Effector CD8-positive, alpha-beta T cell (primary cell): ENCODE results near the gene DIAPH3.
"Not testable (repeated sequence)": the region's sequence is repeated elsewhere in the genome, so short reads cannot be mapped to it uniquely, and the experiment has no call there.

Experiments used
- DNase-seq: peaks from one replicate; lab custom pipeline; 2025; lab: John Stamatoyannopoulos, UW
- total RNA-seq, 4 experiments: gene quantifications; one replicate each; lab custom pipeline; 2026; lab: John Stamatoyannopoulos, UW

Gene DIAPH3, protein sequence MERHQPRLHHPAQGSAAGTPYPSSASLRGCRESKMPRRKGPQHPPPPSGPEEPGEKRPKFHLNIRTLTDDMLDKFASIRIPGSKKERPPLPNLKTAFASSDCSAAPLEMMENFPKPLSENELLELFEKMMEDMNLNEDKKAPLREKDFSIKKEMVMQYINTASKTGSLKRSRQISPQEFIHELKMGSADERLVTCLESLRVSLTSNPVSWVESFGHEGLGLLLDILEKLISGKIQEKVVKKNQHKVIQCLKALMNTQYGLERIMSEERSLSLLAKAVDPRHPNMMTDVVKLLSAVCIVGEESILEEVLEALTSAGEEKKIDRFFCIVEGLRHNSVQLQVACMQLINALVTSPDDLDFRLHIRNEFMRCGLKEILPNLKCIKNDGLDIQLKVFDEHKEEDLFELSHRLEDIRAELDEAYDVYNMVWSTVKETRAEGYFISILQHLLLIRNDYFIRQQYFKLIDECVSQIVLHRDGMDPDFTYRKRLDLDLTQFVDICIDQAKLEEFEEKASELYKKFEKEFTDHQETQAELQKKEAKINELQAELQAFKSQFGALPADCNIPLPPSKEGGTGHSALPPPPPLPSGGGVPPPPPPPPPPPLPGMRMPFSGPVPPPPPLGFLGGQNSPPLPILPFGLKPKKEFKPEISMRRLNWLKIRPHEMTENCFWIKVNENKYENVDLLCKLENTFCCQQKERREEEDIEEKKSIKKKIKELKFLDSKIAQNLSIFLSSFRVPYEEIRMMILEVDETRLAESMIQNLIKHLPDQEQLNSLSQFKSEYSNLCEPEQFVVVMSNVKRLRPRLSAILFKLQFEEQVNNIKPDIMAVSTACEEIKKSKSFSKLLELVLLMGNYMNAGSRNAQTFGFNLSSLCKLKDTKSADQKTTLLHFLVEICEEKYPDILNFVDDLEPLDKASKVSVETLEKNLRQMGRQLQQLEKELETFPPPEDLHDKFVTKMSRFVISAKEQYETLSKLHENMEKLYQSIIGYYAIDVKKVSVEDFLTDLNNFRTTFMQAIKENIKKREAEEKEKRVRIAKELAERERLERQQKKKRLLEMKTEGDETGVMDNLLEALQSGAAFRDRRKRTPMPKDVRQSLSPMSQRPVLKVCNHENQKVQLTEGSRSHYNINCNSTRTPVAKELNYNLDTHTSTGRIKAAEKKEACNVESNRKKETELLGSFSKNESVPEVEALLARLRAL
- 0.10 to 2.4 (median 0.55) reads per million in 4 experiments for total RNA-seq

DNA sequence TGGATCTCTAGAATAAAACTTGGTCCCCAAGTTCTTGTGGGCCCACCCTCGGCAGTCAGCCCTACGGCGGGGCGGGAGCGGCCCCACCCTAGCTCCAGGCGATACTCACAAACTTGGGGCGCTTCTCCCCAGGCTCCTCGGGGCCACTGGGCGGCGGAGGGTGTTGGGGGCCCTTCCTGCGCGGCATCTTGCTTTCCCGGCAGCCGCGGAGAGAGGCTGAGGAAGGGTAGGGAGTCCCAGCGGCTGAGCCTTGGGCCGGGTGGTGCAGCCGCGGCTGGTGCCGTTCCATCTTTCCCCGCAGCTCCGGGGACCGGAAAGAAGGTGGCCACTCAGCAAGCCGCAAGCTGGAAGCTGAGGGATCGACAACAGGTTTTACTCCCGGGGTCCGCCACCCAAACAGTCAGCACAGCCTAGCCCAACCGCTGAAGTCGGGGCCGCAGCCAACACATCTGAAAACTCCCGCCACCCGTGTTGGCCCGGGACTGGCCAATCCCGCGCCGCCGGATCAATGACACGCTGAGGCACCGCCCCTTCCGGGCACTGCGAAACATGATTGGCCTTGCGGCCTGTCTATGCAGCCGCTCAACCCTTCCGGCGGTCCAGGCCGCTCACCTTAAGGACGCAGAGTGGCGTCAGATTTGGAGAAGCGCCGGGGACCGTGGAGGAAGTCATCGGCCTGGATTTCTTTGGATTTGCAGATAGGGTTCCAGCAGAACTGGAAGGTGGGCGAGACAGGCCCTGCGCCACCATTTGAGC is at the start of gene DIAPH3:
Gene DIAPH3, minus strand, starts transcription at position 451 of the 756 bp plus-strand sequence. Its CDS starts 162 bp downstream, at position 289.
- peak; percentile 85 for DNase-seq

DNA sequence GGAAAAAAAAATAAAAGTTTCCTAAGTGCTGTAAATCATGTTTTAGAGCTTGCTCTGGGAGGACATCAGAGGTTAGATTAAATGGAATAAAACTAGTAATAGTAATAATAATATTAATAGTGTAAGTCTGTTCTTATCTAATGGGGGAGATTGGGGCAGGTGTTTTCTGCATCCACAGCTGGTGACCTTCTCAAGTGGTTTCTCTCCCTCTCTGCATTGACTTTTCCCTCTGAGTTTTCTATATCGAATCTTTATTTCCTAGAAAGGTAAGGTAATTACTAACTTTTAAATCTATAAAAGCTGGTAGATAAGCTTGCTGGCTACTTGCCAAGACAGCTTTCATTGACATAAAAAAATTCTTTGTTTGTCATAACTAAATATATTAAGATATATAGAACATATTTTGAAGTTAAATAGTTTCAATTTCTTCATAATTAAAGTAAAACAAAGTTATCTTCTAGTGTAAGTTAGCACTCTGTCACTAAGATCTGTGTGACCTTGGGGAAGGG is 49.6 kb upstream of the DIAPH3 start:
- DNase-seq, result no peak

DNA sequence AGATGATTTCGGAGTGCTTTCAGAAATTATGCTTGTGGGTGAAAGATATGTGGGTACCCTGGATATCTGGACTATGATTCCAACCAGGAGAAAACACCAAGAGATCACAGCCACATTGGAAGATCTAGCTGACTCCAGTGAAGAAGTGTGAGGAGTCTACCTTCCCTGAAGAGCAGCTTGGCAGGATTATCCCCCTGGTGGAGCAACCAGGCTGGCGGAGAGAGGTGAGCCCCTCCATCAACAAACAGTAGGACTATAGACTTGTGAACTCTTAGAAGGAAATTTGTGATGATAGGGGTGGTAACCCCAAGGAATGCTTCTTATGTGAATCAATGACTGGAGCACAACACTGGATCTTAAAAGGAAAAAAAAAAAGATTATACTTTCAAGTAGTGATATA is 47.8 kb upstream of the DIAPH3 start:
- no peak for DNase-seq

DNA sequence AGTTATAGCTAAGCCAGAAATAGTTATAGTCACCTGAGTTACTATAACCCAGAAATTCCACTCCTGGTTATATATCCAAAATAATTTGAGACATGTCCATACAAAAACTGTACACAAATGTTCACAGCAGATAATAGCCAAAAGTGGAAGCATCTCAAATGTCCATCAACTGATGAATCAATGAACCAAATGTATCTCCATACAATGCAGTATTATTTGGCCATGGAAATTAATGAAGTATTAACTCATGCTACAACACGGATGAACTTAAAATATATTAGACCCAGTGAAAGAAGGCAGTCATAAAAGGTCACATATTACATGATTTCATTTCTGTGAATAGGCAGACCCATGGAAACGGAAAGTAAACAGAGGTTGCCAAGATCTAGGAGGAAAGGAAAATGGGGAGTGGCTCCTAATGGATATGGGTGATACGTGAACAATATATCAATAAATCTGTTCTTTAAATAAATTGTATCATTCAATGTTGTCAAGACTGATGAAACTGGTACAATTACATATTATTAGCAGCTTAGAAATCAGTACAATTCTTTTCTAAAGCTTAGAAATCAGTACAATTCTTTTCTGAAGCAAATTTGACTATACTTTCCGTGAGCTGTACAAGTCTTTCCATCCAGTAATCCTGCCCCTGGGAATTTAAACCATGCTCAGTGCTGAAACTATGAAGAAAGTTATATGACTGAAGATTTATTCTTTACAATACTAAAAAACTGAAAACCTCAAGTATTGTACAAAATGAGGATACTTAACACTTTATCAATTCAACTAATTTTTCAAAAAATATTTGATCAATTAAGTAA is 47.0 kb upstream of the DIAPH3 start:
- no peak for DNase-seq

DNA sequence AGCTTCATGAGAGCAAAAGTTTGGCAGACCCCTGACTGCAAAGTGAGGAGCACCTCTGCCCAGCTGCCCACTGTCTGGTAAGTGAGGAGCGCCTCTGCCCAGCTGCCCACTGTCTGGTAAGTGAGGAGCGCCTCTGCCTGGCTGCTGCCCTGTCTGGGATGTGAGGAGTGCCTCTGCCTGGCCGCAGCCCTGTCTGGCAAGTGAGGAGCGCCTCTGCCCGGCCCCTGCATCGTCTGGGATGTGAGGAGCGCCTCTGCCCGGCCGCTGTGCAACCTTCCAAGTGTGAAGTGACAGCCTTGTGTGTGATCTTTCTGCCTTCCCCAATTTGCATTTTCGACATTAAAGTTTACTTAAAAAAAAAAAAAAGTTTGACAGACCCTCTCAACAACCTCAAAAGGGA is 41.8 kb upstream of the DIAPH3 start:
- DNase-seq, result not testable (repeated sequence)

DNA sequence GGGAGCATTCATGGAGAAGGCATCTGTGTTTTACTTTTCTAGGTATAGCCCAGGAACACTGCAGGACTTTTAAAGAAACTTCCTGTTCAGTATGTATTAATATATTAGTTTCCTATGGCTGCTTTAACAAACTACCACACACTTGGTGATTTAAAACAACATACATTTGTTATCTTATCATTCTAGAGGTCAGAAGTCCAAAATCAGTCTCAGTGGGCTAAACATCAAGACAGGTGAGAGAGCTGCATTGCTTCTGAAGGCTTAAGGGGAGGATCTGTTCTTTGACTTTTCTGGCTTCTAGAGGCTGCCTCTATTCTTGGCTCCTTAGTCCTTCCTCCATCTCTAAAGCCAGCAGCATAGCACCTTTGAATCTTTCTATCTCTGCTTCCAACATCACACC is 37.6 kb upstream of the DIAPH3 start:
- DNase-seq, result no peak

DNA sequence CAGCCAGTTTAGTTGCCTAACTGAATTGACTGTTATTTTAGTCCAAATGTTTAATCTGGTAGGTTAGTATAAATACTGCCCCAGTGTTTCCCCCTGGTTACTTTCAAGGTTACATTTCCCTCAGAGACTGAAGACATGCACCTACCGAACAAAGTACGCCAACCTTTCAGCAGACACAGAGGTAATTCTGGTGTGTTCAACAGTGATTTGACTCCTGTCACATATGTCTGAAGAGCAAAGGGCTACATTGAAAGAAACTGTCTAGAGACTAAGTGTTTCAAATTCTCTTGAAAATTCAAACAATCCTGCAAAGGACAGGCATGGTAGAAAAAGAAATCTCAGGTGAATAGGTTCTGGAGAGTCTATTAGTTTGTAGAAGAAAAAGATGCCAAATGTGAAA is 32.2 kb upstream of the DIAPH3 start:
- not testable (repeated sequence) for DNase-seq

DNA sequence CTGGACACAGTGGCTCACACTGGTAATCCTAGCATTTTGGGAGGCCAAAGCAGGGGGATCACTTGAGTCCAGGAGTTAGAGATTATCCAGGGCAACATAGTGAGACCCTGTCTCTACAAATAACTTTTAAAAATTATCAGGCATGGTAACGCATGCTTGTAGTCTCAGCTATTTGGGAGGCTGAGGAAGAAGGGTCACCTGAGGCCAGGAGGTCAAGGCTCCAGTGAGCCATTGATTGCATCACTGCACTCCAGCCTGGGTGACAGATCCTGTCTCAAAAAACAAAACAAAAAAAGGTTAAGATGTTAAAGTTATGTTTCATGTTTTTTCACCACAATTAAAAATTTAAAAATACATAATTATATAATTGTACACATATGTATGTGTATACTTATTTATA is 19.2 kb upstream of the DIAPH3 start:
- DNase-seq, result no peak

DNA sequence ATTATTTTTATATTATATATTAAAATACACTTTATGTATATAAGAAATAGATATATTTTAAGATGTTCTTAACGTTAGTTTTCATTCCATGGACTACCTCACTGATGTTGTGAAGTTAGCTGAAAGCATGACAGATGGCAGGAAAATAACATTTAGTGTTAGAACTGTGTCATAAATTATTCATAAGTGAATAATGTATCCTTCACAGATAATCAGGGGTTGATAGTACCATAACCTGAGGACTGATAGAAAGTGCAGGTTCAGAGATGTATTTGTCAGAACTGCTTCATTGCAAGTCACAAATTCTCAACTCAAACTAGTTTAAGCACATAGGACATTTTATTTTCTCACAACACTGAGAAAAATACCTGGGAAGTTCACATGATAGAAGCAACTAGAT is 14.6 kb upstream of the DIAPH3 start:
- DNase-seq, result no peak

DNA sequence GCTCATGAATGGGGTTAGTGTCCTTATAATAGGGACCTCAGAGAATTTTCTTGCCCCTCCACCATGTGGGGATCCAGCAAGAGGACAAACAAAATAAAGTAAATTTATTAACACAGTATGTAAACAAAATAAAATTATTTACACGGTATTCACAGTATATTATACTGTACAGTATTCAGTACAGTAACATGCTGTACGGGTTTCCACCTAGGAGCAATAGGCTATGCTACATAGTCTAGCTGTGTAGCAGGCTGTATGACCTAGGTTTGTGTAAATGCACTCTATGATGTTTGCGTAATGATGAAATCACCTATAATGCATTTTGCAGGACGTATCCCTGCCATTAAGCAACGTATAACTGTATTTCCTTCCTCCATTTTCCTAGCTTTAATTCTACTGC is 11.8 kb upstream of the DIAPH3 start:
- DNase-seq, result no peak

DNA sequence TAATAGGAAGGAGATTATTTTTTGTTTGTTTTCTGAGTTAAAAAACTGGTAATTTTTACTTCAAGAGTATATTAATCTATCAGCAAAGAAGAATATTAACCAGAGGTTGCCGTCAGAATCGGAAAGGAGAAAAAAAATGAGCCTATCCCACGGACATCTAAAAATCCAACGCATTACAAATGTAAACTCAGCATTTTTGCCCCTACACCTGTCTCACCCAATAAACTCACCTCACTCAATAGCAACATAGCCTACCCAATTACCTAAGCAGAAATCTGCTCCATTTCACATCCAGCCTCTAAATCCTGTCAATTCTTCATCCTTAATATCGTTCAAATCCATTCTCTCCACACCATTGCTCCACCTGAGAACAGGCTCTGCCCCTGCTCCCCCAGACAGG is 10.4 kb upstream of the DIAPH3 start:
- DNase-seq, result no peak

DNA sequence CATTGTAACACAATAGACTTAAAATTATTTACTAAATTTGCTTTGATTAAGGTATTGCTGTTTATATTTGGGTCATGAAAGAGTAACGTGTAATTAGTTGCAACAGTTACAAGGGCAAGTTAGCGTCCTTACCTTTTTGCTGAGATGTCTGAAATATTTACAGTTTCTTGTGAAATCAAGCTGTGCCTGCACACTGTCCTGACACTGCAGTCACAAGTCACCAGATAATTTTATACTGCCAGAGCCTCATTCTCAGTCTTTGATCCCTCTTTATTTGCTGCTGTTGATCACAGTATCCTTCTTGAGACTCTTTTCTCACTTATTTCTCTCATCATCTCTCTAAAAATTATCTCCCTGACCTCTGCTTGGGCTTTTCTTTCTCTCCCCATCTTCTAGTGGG is 8.4 kb upstream of the DIAPH3 start:
- no peak for DNase-seq

DNA sequence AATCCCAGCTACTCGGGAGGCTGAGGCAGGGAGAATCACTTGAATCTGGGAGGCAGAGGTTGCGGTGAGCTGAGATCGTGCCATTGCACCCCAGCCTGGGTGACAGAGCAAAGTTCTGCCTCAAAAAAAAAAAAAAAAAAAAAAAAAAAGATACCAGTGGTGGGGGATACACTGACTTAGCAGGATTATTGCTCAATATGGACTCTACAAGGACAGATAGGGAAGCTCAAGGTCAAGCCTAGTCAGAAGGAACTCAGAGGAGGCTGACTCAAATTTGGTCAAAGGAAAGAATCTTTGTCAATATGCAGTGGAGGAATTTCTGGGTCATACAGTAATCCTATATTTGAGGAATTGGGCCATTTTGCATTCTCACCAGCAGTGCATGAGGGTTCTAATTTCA is 6.7 kb upstream of the DIAPH3 start:
- no peak for DNase-seq

DNA sequence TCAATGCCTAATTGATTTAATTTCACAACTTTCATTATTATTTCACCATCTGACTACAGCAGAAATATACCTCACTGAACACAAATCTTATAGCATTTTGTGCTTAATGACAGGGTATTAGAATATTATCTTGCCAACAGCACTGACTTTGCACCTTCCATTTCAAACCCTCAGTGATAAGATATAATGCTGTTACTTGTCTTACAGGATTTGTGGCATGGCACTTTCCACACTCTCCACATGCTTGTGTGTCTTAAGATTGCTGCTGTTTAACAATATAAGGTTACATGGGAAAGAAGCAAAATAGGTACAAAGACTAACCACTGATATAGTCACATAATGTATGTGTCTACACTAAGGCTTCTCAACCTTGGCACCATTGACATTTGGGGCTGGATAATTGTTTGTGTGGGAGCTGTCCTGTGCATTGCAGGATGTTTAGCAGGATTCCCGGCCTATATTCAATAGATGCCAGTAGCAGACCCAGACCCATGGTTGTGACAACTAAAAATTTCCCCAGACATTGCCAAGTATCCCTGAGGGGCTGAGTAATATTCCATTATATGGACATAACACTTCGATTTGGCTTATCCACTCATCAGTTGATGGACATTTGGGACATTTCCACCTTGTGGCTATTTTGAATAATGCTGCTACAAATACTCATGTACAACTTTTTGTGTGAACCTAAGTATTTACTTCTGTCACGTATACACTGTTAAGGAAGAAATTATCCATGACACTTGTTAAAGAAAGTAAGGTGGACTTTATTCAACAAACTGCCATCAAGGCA is 5.7 kb upstream of the DIAPH3 start:
- DNase-seq, result no peak

DNA sequence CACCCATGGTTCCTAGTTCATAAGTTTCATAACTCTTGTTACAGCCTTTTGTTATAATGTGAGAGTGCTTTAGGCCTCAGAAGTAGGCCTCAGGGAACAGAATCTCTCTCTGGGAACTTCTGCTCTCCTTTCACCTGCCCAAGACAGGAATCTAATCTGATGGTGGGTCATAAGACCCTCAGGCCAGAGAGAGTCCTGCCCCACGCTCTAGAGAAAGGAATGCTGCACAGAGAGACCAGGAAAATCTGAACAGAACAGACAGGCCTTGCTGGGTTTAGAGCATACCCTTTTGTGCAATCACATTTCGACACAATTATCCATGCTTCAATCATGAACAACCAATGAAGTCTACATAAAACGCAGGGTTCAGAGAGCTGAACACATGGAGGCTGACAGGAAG is 3.4 kb upstream of the DIAPH3 start:
- DNase-seq, result no peak

DNA sequence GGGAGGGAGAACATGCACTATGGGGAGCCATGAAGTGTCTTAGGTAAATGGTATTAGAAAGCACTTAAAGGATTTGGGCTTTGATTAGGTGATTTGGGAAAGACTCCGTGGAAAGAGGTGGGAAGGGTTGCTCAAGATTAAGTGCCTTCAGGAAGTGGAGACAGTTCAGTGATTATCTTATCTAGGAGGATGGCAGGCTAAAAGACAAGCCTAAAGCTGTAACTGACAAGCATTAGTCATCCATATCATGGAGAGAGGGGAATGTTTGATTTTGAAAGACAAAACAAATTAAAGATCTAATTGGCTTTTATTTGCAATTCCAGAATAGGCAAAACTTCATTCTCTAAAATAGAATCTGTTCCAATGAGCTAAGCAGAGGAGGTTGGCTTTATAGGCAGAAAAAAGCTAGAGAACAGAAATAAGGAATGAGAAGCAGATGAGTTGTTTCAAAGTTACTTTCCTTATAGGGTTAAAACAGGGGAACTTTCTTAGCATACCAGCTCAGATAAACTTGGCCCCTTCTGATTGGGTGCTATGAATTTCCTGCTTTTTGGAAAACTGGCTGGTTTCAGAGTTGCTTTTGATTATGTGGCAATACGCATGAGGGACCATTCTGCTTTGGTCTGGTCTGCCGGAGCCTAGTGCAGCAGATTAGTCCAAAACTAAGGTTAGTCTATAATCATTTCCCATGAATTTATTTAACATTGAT is 1.8 kb upstream of the DIAPH3 start:
- no peak for DNase-seq

DNA sequence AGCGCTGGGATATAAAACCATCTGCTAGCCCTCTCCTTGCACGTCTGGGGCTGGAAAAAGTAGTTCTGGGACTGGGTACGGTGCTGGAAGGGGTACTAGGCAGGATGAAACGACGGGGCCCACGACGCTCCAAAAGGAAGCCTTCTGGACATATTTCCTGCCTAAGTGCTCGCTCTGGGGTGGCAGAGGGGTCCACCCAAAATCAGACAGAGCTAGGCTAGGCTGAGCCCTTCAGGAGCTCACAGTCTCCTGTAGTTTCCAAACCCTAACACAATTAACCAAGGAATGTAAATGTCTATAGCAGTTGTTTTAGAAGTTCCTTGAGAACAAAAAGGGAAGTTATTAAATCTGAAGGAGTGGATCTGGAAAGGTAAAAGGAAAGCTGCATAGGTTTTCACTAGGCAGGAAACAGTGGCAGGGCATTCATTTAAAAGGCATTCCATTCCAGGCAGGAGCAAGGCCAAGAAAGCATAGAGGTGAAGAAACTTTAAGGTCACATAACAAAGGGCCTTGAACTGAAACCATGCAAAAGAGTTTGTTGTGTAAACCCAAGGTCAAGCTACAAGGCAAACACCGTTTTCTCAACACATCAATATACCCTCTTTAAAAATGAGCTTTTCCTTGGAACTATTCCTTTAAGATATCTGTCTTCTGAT is 634 bp upstream of the DIAPH3 start:
- DNase-seq, result no peak

DNA sequence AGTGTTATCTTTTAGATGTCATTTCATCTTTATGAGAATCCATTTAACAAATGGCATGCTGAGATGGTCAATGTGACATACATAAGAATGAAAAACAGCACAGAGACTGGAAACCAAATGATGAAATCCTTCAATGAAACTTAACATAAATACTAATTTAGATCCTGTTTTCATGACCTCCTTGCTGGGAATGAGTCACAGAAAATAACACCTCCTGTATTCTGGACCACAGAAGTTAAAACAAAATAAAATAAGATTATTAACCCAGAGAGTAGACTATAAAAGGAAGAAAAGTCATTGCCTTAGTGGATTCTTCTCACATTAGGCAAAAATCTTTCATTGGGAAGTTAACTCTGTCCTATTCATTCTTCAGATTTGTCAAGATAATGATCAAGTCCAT is 1.6 kb downstream of the DIAPH3 start:
- no peak for DNase-seq
